Measurements from ENCODE around the gene RASSF6.
"Not testable (repeated sequence)": the region's sequence is repeated elsewhere in the genome, so short reads cannot be mapped to it uniquely, and the experiment has no call there.

RASSF6 gene

DNA sequence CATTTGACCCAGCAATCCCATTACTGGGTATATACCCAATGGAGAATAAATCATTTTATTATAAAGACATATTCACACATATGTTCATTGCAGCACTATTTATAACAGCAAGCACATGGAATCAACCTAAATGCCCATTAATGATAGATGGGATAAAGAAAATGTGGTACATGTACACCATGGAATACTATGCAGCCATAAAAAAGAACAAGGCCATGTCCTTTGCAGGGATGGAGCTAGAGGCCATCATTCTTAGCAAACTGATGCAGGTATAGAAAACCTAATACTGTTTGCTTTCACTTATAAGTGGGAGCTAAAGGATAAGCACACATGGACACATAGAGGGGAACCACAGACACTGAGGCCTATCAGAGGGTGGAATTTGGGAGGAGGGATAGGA lies 22.6 kb downstream of the RASSF6 start:
- Histone ChIP-seq H3K36me3 (ENCODE audit: low read length) (no peaks in the 10 kb centered on the region), H3K27ac (ENCODE audit: low read depth, low read length) (peak overlapping the region; percentile 100), H3F3A (ENCODE audit: insufficient read depth) (peaks cover 30% of the 10 kb centered on the region), H3K9ac (ENCODE audit: low read length) (no peak overlapping the region), H3K4me2 (ENCODE audit: low read depth, low read length, poor library complexity, severe bottlenecking) (no peak overlapping the region), H3K9me2 (replicated peaks; ENCODE audit: insufficient read depth, low read length) (no peaks in the 10 kb centered on the region), H3K9me3 (ENCODE audit: insufficient read depth, low read length) (no peaks in the 10 kb centered on the region), H3K27me3 (ENCODE audit: low read length) (no peaks in the 10 kb centered on the region), H3K79me2 (ENCODE audit: insufficient read depth, low read length) (no peaks in the 10 kb centered on the region), H4K20me1 (ENCODE audit: low read depth, low read length) (no peaks in the 10 kb centered on the region), H2AFZ (ENCODE audit: low read depth, low read length, severe bottlenecking) (no peak overlapping the region), H3K4me3 (ENCODE audit: insufficient read depth, low read length, poor library complexity, severe bottlenecking) (no peak overlapping the region)
- TF ChIP-seq EZH2phosphoT487 (conservative IDR thresholded peaks at IDR 0.05; ENCODE audit: low read length) (no peak), CTCF (IDR thresholded peaks at IDR 0.05; ENCODE audit: insufficient read depth, low read length, poor library complexity, severe bottlenecking) (no peak)

DNA sequence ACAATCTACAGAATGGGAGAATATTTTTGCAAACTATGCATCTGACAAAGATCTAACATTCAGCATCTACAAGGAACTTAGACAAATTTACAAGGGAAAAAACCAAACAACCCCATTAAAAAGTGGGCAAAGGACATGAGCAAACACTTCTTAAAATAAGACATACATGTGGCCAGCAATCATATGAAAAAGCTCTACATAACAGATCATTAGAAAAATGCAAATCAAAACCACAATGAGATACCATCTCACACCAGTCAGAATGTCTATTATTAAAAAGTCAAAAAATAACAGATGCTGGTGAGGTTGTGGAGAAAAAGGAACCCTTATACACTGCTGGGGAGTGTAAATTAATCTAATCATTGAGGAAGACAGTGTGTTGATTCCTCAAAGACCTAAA lies 23.1 kb downstream of the RASSF6 start:
- not testable (repeated sequence) for H2AFZ ChIP-seq (ENCODE audit: low read depth, low read length, severe bottlenecking); H3K4me3 ChIP-seq (ENCODE audit: insufficient read depth, low read length, poor library complexity, severe bottlenecking); H3K36me3 ChIP-seq (ENCODE audit: low read length); H3K27me3 ChIP-seq (ENCODE audit: low read length); H3K79me2 ChIP-seq (ENCODE audit: insufficient read depth, low read length); H3K9ac ChIP-seq (ENCODE audit: low read length); H4K20me1 ChIP-seq (ENCODE audit: low read depth, low read length); H3K9me2 ChIP-seq (replicated peaks; ENCODE audit: insufficient read depth, low read length); H3K9me3 ChIP-seq (ENCODE audit: insufficient read depth, low read length)
- Histone ChIP-seq H3F3A (ENCODE audit: insufficient read depth) (peaks cover 32% of the 10 kb centered on the region), H3K27ac (ENCODE audit: low read depth, low read length) (peak overlapping the region; percentile 100), H3K4me2 (ENCODE audit: low read depth, low read length, poor library complexity, severe bottlenecking) (peak overlapping the region; percentile 17)

GRCh38 chr4:73596001-73596400 lies 24.2 kb downstream of the RASSF6 start:
- H3K4me3 ChIP-seq (ENCODE audit: insufficient read depth, low read length, poor library complexity, severe bottlenecking), result no peak overlapping the region
- no peaks in the 10 kb centered on the region for H4K20me1 ChIP-seq (ENCODE audit: low read depth, low read length)
- peaks cover 36% of the 10 kb centered on the region for H3F3A ChIP-seq (ENCODE audit: insufficient read depth)
- peak overlapping the region; percentile 29 for H3K4me2 ChIP-seq (ENCODE audit: low read depth, low read length, poor library complexity, severe bottlenecking)
- H2AFZ ChIP-seq (ENCODE audit: low read depth, low read length, severe bottlenecking), result no peak overlapping the region
- H3K36me3 ChIP-seq (ENCODE audit: low read length), result no peaks in the 10 kb centered on the region
- TF ChIP-seq EZH2phosphoT487 (conservative IDR thresholded peaks at IDR 0.05; ENCODE audit: low read length), result no peak
- TF ChIP-seq CTCF (IDR thresholded peaks at IDR 0.05; ENCODE audit: insufficient read depth, low read length, poor library complexity, severe bottlenecking), result no peak
- no peaks in the 10 kb centered on the region for H3K9me3 ChIP-seq (ENCODE audit: insufficient read depth, low read length)
- no peaks in the 10 kb centered on the region for H3K79me2 ChIP-seq (ENCODE audit: insufficient read depth, low read length)
- no peaks in the 10 kb centered on the region for H3K27me3 ChIP-seq (ENCODE audit: low read length)
- H3K9ac ChIP-seq (ENCODE audit: low read length), result peak overlapping the region; percentile 16; the same call in 1 of the 2 replicates
- no peaks in the 10 kb centered on the region for H3K9me2 ChIP-seq (replicated peaks; ENCODE audit: insufficient read depth, low read length)
- peak overlapping the region; percentile 100 for H3K27ac ChIP-seq (ENCODE audit: low read depth, low read length)

GRCh38 chr4:73593631-73594241 lies 26.5 kb downstream of the RASSF6 start:
- TF ChIP-seq CTCF (IDR thresholded peaks at IDR 0.05; ENCODE audit: insufficient read depth, low read length, poor library complexity, severe bottlenecking) (peak; percentile 32), EZH2phosphoT487 (conservative IDR thresholded peaks at IDR 0.05; ENCODE audit: low read length) (no peak)
- peak overlapping the region; percentile 66 for H3K4me2 ChIP-seq (ENCODE audit: low read depth, low read length, poor library complexity, severe bottlenecking)
- peak overlapping the region; percentile 3 for H2AFZ ChIP-seq (ENCODE audit: low read depth, low read length, severe bottlenecking)
- no peaks in the 10 kb centered on the region for H3K27me3 ChIP-seq (ENCODE audit: low read length)
- H3K9me3 ChIP-seq (ENCODE audit: insufficient read depth, low read length), result no peaks in the 10 kb centered on the region
- no peaks in the 10 kb centered on the region for H3K79me2 ChIP-seq (ENCODE audit: insufficient read depth, low read length)
- H3K36me3 ChIP-seq (ENCODE audit: low read length), result no peaks in the 10 kb centered on the region
- no peaks in the 10 kb centered on the region for H3K9me2 ChIP-seq (replicated peaks; ENCODE audit: insufficient read depth, low read length)
- H4K20me1 ChIP-seq (ENCODE audit: low read depth, low read length), result no peaks in the 10 kb centered on the region
- peaks cover 49% of the 10 kb centered on the region for H3F3A ChIP-seq (ENCODE audit: insufficient read depth)
- peak overlapping the region; percentile 51 for H3K9ac ChIP-seq (ENCODE audit: low read length)
- peak overlapping the region; percentile 26 for H3K4me3 ChIP-seq (ENCODE audit: insufficient read depth, low read length, poor library complexity, severe bottlenecking)
- H3K27ac ChIP-seq (ENCODE audit: low read depth, low read length), result peak overlapping the region; percentile 100
